Body of pancreas (tissue), 4 donors: Measurements from ENCODE around the gene PHACTR3.

Source experiments
- CTCF ChIP-seq, 7 experiments: fragments of 450-650 bp in 4 of 7; fragments of 200-600 bp in 3 of 7; sonication (generic) in 3 of 7; IDR thresholded peaks; one replicate each; pipeline ENCODE4 v1.5.1; 2016 to 2019; ENCODE audit warnings: antibody characterized with exemption in 7 of 7
- POLR2A ChIP-seq, 3 donors: fragments of 450-650 bp; IDR thresholded peaks; one replicate each; pipeline ENCODE4 v1.6.1; 2016; ENCODE audit warnings: antibody characterized with exemption in 3 of 3, mild to moderate bottlenecking in 2 of 3

GRCh38 chr20:59782986-59783640 lies 178.8 kb downstream of the PHACTR3 start:
- no peak for TF ChIP-seq POLR2A (IDR thresholded peaks at IDR 0.05)
- peak; percentile 41 to 81 (median 55) for TF ChIP-seq CTCF (IDR thresholded peaks at IDR 0.05)
